K562 (cell line): ENCODE results near the gene TMEM63A. TPM values are rescaled to one million over a fixed set of nuclear protein-coding genes. Genes with fewer than 3 reads are reported as not detected.
"Not testable (repeated sequence)": the region's sequence is repeated elsewhere in the genome, so short reads cannot be mapped to it uniquely, and the experiment has no call there.

Experiments used
- NBN ChIP-seq: fragments of 450-650 bp; IDR thresholded peaks from 2 replicates; pipeline ENCODE4 v1.6.1; 2016; ENCODE audit warnings: low read depth, mild to moderate bottlenecking
- NCOR1 ChIP-seq: fragments of 450-650 bp; IDR thresholded peaks from 2 replicates; pipeline ENCODE4 v1.6.1; 2016; ENCODE audit warnings: mild to moderate bottlenecking, moderate library complexity
- SMARCE1 ChIP-seq: fragments of 450-650 bp; IDR thresholded peaks from 2 replicates; pipeline ENCODE4 v1.7.1; 2016; ENCODE audit warnings: mild to moderate bottlenecking
- polyA plus RNA-seq, 8 experiments: library from polyadenylated mRNA; depleted of rRNA in 4 of 8; stranded (reverse) in 5 of 8; unstranded in 3 of 8; fragments of >200 nt; fragmentation: Nextera tagmentation in 2 of 8; fragmentation: Illumina TruSeq in 1 of 8; extraction: Ambion mirVana in 2 of 8; extraction: Trizol in 1 of 8; gene quantifications; 2 replicates each; pipeline versions ENCODE4 v1.2.1 to v1.2.3, GENCODE V29; 2011 to 2014; ENCODE audit warnings: inconsistent platforms in 1 of 8, missing spikeins in 1 of 8
- total RNA-seq, 7 experiments: library from RNA; depleted of rRNA in 6 of 7; stranded (reverse); fragments of >200 nt in 6 of 7; fragmentation: Illumina TruSeq in 2 of 7; extraction: Trizol in 2 of 7; gene quantifications; 2 replicates each; pipeline versions ENCODE4 v1.2.1 to v1.2.3, GENCODE V29; 2011 to 2021; ENCODE audit warnings: low replicate concordance in 1 of 7
- TF ChIP-seq, protein P1 (sequence below), 2 experiments: fragments of 450-650 bp in 1 of 2; sonication (generic) in 1 of 2; formaldehyde crosslinking in 1 of 2; IDR thresholded peaks; 2 replicates each; pipeline versions ENCODE4 v1.7.1 to v1.9.0; 2016 to 2022; ENCODE audit warnings: inconsistent platforms in 1 of 2, mild to moderate bottlenecking in 1 of 2, missing genetic modification reagents in 1 of 2
- TF ChIP-seq, protein P2 (sequence below), 2 experiments: IDR thresholded peaks in 1 of 2; conservative IDR thresholded peaks in 1 of 2; 2 replicates each; pipeline ENCODE4 v1.6.1; 2016; ENCODE audit warnings: low read depth in 2 of 2, mild to moderate bottlenecking in 1 of 2, missing compliant biosample characterization in 1 of 2, missing genetic modification characterization in 1 of 2, moderate library complexity in 1 of 2

The TMEM63A gene
- total and polyA plus RNA-seq, 9 of the 15 experiments (the other 6 are each of a cell fraction or from before 2014, with no cell fraction given), result 2.0 to 54.6 (median 17.5) TPM

DNA sequence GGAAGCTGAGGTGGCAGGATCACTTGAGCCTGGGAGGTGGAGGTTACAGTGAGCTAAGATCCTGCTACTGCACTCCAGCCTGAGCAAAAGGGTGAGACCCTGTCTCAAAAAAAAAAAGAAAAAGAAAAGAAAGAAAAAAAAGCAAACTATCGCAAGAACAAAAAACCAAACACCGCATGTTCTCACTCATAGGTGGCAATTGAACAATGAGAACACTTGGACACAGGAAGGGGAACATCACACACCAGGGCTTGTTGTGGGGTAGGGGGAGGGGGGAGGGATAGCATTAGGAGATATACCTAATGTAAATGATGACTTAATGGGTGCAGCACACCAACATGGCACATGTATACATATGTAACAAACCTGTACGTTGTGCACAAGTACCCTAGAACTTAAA is 47.3 kb upstream of the TMEM63A start (continued):
- TF ChIP-seq, protein P1, sequence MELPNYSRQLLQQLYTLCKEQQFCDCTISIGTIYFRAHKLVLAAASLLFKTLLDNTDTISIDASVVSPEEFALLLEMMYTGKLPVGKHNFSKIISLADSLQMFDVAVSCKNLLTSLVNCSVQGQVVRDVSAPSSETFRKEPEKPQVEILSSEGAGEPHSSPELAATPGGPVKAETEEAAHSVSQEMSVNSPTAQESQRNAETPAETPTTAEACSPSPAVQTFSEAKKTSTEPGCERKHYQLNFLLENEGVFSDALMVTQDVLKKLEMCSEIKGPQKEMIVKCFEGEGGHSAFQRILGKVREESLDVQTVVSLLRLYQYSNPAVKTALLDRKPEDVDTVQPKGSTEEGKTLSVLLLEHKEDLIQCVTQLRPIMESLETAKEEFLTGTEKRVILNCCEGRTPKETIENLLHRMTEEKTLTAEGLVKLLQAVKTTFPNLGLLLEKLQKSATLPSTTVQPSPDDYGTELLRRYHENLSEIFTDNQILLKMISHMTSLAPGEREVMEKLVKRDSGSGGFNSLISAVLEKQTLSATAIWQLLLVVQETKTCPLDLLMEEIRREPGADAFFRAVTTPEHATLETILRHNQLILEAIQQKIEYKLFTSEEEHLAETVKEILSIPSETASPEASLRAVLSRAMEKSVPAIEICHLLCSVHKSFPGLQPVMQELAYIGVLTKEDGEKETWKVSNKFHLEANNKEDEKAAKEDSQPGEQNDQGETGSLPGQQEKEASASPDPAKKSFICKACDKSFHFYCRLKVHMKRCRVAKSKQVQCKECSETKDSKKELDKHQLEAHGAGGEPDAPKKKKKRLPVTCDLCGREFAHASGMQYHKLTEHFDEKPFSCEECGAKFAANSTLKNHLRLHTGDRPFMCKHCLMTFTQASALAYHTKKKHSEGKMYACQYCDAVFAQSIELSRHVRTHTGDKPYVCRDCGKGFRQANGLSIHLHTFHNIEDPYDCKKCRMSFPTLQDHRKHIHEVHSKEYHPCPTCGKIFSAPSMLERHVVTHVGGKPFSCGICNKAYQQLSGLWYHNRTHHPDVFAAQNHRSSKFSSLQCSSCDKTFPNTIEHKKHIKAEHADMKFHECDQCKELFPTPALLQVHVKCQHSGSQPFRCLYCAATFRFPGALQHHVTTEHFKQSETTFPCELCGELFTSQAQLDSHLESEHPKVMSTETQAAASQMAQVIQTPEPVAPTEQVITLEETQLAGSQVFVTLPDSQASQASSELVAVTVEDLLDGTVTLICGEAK (IDR thresholded peaks at IDR 0.05), result 0 out of 2 replicates have a peak, but pooled peaks have one; percentile 21
- TF ChIP-seq, protein P1 (CRISPR knock-in tag; IDR thresholded peaks at IDR 0.05), result not testable (repeated sequence)
- TF ChIP-seq, protein P2, sequence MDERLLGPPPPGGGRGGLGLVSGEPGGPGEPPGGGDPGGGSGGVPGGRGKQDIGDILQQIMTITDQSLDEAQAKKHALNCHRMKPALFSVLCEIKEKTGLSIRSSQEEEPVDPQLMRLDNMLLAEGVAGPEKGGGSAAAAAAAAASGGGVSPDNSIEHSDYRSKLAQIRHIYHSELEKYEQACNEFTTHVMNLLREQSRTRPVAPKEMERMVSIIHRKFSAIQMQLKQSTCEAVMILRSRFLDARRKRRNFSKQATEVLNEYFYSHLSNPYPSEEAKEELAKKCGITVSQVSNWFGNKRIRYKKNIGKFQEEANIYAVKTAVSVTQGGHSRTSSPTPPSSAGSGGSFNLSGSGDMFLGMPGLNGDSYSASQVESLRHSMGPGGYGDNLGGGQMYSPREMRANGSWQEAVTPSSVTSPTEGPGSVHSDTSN (CRISPR knock-in tag; IDR thresholded peaks at IDR 0.05; ENCODE audit: low read depth), result not testable (repeated sequence)
- TF ChIP-seq, protein P2 (tag; conservative IDR thresholded peaks at IDR 0.05; ENCODE audit: low read depth), result 0 out of 2 replicates have a peak, but pooled peaks have one; percentile 19
- TF ChIP-seq NBN, result peak; percentile 72; the same call in 1 of the 2 replicates
- TF ChIP-seq NCOR1, result 0 out of 2 replicates have a peak, but pooled peaks have one; percentile 7
- TF ChIP-seq SMARCE1, result peak; percentile 28; the same call in 1 of the 2 replicates
